Adrenal gland (tissue), 5 donors: ENCODE results near the gene CDRT4.

ENCODE experiments used
- CTCF ChIP-seq, 6 experiments: fragments of 450-650 bp in 4 of 6; fragments of 200-600 bp in 2 of 6; sonication (generic) in 1 of 6; IDR thresholded peaks; 1 replicate in 5 of 6; 2 replicates in 1 of 6; pipeline versions ENCODE4 v1.5.1 to v1.8.0; 2016 to 2021; ENCODE audit warnings: antibody characterized with exemption in 6 of 6, mild to moderate bottlenecking in 2 of 6, moderate library complexity in 1 of 6
- POLR2A ChIP-seq, 2 donors: fragments of 450-650 bp; IDR thresholded peaks; one replicate each; pipeline ENCODE4 v1.6.1; 2017; ENCODE audit warnings: antibody characterized with exemption in 2 of 2, mild to moderate bottlenecking in 2 of 2, moderate library complexity in 1 of 2
- donor health status: DM: no; HTN: no; CAD: no.

- TF ChIP-seq CTCF (IDR thresholded peaks at IDR 0.05) (no peak), POLR2A (IDR thresholded peaks at IDR 0.05) (no peak)
These were observed 46.5 kb upstream of the CDRT4 start for GRCh38 chr17:15513856-15514459.
